Smooth muscle cell (in vitro differentiated cells): ENCODE data around the gene H1-8. TPM values are rescaled to one million over a fixed set of nuclear protein-coding genes. Genes with fewer than 3 reads are reported as not detected.

ENCODE experiments used
- DNase-seq: peaks from one replicate; lab custom pipeline; 2025; ENCODE audit not compliant: unreplicated experiment; lab: John Stamatoyannopoulos, UW
- H2AFZ ChIP-seq: fragments of 200-600 bp; sonication (generic); 2 replicates; pipeline ENCODE4 v1.6.0; 2016; ENCODE audit warnings: antibody characterized with exemption, low read depth, mild to moderate bottlenecking
- H3F3A ChIP-seq: fragments of 200-600 bp; sonication (generic); 2 replicates; pipeline ENCODE4 v1.6.0; 2017; ENCODE audit warnings: antibody characterized with exemption, low read depth
- H3K27ac ChIP-seq: fragments of 200-600 bp; sonication (generic); 2 replicates; pipeline ENCODE4 v1.5.1; 2016; ENCODE audit warnings: low read depth, mild to moderate bottlenecking
- H3K27me3 ChIP-seq: fragments of 200-600 bp; sonication (generic); 2 replicates; pipeline ENCODE4 v1.6.1; 2016; ENCODE audit warnings: low read depth, mild to moderate bottlenecking
- H3K36me3 ChIP-seq: fragments of 200-600 bp; sonication (generic); 2 replicates; pipeline ENCODE4 v1.5.1; 2016; ENCODE audit warnings: low read depth
- H3K4me1 ChIP-seq: fragments of 200-600 bp; sonication (generic); 2 replicates; pipeline ENCODE4 v1.5.1; 2016; ENCODE audit warnings: low read depth
- H3K4me2 ChIP-seq: fragments of 200-600 bp; sonication (generic); 2 replicates; pipeline ENCODE4 v1.6.0; 2016; ENCODE audit warnings: mild to moderate bottlenecking
- H3K4me3 ChIP-seq: fragments of 200-600 bp; sonication (generic); 2 replicates; pipeline ENCODE4 v1.5.1; 2016; ENCODE audit warnings: mild to moderate bottlenecking
- H3K79me2 ChIP-seq: fragments of 200-600 bp; sonication (generic); 2 replicates; pipeline ENCODE4 v1.6.0; 2016; ENCODE audit warnings: low read depth, mild to moderate bottlenecking
- H3K9ac ChIP-seq: fragments of 200-600 bp; sonication (generic); 2 replicates; pipeline ENCODE4 v1.6.0; 2016; ENCODE audit warnings: low read depth
- H3K9me3 ChIP-seq: fragments of 200-600 bp; sonication (generic); replicated peaks from 2 replicates; pipeline ENCODE4 v1.5.1; 2016; ENCODE audit warnings: low read depth
- H4K20me1 ChIP-seq: fragments of 200-600 bp; sonication (generic); 2 replicates; pipeline ENCODE4 v1.6.0; 2016; ENCODE audit warnings: low read depth
- WGBS: methylation state at CpG from one replicate; pipeline ENCODE4 v1.1.7; 2016; ENCODE audit warnings: low lambda C conversion rate; 5-methylcytosine and 5-hydroxymethylcytosine counted together
- polyA plus RNA-seq: library from polyadenylated mRNA; unstranded; fragments of >200 nt; fragmentation: Nextera tagmentation; extraction: Ambion mirVana; gene quantifications from 2 replicates; pipeline ENCODE4 v1.2.1, GENCODE V29; 2016
- total RNA-seq: library from RNA; depleted of rRNA; stranded (reverse); fragments of >200 nt; gene quantifications from 2 replicates; pipeline ENCODE4 v1.2.3, GENCODE V29; 2014
- TF ChIP-seq, protein P1 (sequence below): fragments of 200-600 bp; sonication (generic); IDR thresholded peaks from 2 replicates; pipeline ENCODE4 v1.5.1; 2017; ENCODE audit warnings: borderline replicate concordance, mild to moderate bottlenecking, antibody characterized with exemption; ENCODE audit not compliant: insufficient read depth, poor library complexity, severe bottlenecking

Gene H1-8
- total and polyA plus RNA-seq, 2 experiments from 2014 or later: not detected

DNA sequence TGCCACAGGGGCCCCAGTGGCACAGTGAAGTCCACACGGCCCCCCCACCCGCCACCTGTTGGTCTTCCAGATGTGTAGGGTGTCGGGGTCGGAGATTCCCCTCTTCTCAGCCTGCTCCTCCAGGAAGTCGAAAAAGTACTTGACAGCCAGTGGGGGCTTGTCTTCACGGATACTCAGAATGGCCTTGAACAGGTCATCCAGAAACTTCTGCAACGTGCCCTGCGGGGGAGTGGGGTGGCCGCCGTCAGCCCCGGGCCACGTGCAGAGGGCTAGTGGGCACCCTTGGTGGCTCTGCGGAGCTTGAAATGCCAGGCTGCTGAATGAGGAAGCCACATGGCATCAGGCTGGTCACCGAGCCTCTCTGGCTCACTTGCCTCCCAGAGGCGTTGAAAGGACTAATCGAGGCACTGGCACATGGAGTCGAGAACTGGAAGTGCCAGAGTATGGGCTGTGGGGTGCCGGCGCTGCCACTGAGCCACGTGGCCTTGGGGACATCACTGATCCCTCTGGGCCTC, 16.6 kb downstream of the H1-8 start:
- H3K79me2 ChIP-seq: no peaks in the 10 kb centered on the region
- H3K27me3 ChIP-seq: no peaks in the 10 kb centered on the region
- no peak overlapping the region for H3K4me2 ChIP-seq
- H3K27ac ChIP-seq: peak overlapping the region; percentile 81
- peaks cover 28% of the 10 kb centered on the region for H3K4me1 ChIP-seq
- peaks cover 11% of the 10 kb centered on the region for H3F3A ChIP-seq
- no peak overlapping the region for H3K9ac ChIP-seq
- 95% methylated on average over 20 of the region's 20 CpGs for WGBS
- H4K20me1 ChIP-seq: no peaks in the 10 kb centered on the region
- H2AFZ ChIP-seq: no peak overlapping the region
- no peak for DNase-seq
- no peak overlapping the region for H3K4me3 ChIP-seq
- H3K9me3 ChIP-seq: no peaks in the 10 kb centered on the region
- no peaks in the 10 kb centered on the region for H3K36me3 ChIP-seq
- TF ChIP-seq, protein P1, sequence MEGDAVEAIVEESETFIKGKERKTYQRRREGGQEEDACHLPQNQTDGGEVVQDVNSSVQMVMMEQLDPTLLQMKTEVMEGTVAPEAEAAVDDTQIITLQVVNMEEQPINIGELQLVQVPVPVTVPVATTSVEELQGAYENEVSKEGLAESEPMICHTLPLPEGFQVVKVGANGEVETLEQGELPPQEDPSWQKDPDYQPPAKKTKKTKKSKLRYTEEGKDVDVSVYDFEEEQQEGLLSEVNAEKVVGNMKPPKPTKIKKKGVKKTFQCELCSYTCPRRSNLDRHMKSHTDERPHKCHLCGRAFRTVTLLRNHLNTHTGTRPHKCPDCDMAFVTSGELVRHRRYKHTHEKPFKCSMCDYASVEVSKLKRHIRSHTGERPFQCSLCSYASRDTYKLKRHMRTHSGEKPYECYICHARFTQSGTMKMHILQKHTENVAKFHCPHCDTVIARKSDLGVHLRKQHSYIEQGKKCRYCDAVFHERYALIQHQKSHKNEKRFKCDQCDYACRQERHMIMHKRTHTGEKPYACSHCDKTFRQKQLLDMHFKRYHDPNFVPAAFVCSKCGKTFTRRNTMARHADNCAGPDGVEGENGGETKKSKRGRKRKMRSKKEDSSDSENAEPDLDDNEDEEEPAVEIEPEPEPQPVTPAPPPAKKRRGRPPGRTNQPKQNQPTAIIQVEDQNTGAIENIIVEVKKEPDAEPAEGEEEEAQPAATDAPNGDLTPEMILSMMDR: no peak

DNA sequence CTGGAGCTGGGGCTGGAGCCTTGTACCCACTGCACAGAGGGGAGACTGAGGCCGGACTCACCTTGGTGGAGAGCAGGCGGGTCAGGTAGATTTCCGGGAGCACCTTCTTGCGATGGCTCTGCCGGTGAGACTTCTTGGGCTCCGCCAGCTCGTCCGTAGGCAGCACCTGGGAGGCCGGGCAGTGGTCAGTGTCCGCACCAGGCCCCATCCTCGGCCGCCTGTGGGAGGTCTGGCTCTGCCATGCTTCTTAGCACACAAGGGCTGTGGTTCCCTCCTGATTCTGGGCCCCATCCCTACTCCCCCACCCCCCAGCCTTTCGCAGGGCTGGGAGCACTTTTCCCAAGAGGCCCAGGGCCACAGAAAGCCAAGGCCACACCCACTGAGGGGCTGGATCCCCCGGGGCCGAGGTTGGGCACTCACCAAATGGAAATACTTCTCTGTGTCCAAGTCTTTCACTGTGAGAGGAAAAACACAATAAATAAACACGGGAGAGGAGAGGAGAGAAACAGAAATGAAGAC, 17.4 kb downstream of the H1-8 start:
- Histone ChIP-seq H3K27me3 (no peaks in the 10 kb centered on the region), H2AFZ (no peak overlapping the region), H3F3A (peaks cover 11% of the 10 kb centered on the region), H3K4me3 (peak overlapping the region; percentile 26), H4K20me1 (no peaks in the 10 kb centered on the region), H3K9me3 (no peaks in the 10 kb centered on the region), H3K4me2 (peak overlapping the region; percentile 74), H3K36me3 (no peaks in the 10 kb centered on the region), H3K4me1 (peaks cover 28% of the 10 kb centered on the region), H3K9ac (peak overlapping the region; percentile 34), H3K79me2 (no peaks in the 10 kb centered on the region), H3K27ac (peak overlapping the region; percentile 81)
- TF ChIP-seq, protein P1: no peak
- 62% methylated on average over 16 of the region's 16 CpGs for WGBS
- DNase-seq: peak; percentile 10

DNA sequence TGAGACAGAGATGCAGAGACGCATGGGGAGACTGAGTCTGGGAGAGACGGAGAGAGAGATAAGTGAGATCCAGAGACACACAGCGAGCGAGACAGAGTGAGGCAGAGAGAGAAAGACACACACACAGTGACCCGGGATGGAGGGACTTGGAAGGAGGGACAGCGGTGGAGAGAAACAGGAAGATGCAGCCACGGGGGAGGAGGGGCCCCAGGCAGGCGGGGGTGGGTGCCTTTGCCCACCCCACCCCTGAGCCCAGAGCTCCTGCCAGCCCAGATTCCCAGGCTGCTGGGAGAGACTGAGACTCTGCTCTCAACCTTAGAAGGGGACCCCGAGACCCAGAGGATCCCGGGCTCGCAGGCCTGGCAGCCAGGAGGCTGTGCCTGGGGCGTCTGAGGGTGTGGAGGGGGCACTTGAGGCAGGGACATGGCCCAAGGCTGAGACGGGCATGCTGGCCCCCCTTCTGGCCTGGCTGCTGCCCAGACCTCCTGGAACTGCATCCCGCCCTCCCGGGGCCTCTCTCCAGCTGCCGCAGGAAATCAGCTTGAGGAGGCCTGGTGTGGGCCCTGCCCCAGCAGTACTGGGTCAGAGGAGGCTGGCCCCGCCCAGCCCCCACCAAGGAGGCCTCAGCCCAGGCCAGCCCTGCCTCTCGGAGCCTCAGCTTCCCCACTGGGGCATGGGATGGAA, 18.1 kb downstream of the H1-8 start:
- no peaks in the 10 kb centered on the region for H3K36me3 ChIP-seq
- peak overlapping the region; percentile 74 for H3K4me2 ChIP-seq
- H3K4me1 ChIP-seq: peaks cover 28% of the 10 kb centered on the region
- H2AFZ ChIP-seq: no peak overlapping the region
- no peaks in the 10 kb centered on the region for H3K27me3 ChIP-seq
- no peaks in the 10 kb centered on the region for H3K79me2 ChIP-seq
- H3K9ac ChIP-seq: peak overlapping the region; percentile 34
- H3F3A ChIP-seq: peaks cover 11% of the 10 kb centered on the region
- DNase-seq: peak; percentile 42
- TF ChIP-seq, protein P1: no peak
- H3K27ac ChIP-seq: peak overlapping the region; percentile 81
- H3K9me3 ChIP-seq: no peaks in the 10 kb centered on the region
- 58% methylated on average over 10 of the region's 18 CpGs for WGBS
- H3K4me3 ChIP-seq: peak overlapping the region; percentile 26
- H4K20me1 ChIP-seq: no peaks in the 10 kb centered on the region
